K562 (cell line): Measurements from ENCODE around the gene P2RY8. TPM values are rescaled to one million over a fixed set of nuclear protein-coding genes. Genes with fewer than 3 reads are reported as not detected.

ENCODE experiments used
- CREM ChIP-seq: IDR thresholded peaks from 2 replicates; pipeline ENCODE4 v1.6.1; 2014; ENCODE audit warnings: antibody characterized with exemption, low read depth
- FOXJ2 ChIP-seq: fragments of 200-800 bp; sonication (Bioruptor generic); IDR thresholded peaks from 2 replicates; pipeline ENCODE4 v1.6.1; 2016; ENCODE audit warnings: missing genetic modification characterization, missing compliant biosample characterization
- FOXM1 ChIP-seq, 2 experiments: fragments of 450-650 bp in 1 of 2; sonication (generic) in 1 of 2; formaldehyde crosslinking in 1 of 2; IDR thresholded peaks; 2 replicates each; pipeline versions ENCODE4 v1.6.1 to v1.9.0; 2017 to 2022; ENCODE audit warnings: low read depth in 2 of 2, mild to moderate bottlenecking in 2 of 2, missing genetic modification reagents in 1 of 2, moderate library complexity in 1 of 2
- GABPA ChIP-seq: fragments of 200-800 bp; sonication (Bioruptor generic); conservative IDR thresholded peaks from 2 replicates; pipeline ENCODE4 v1.6.1; 2016; ENCODE audit warnings: low read depth, missing genetic modification characterization, missing compliant biosample characterization
- HNRNPLL ChIP-seq: fragments of 200-400 bp; formaldehyde crosslinking; IDR thresholded peaks from 2 replicates; pipeline ENCODE4 v1.6.1; 2017; ENCODE audit warnings: low read length, low read depth, mild to moderate bottlenecking; ENCODE audit not compliant: poor library complexity, severe bottlenecking
- JUN ChIP-seq, 2 experiments: sonication (generic) in 1 of 2; formaldehyde crosslinking in 1 of 2; IDR thresholded peaks; 2 replicates each; pipeline versions ENCODE4 v1.6.1 to v1.8.0; 2012 to 2022; ENCODE audit warnings: borderline replicate concordance in 2 of 2, mild to moderate bottlenecking in 2 of 2, improper control_type of control experiment in 1 of 2, low read depth in 1 of 2, low read length in 1 of 2, missing genetic modification reagents in 1 of 2
- MAFG ChIP-seq: fragments of 450-650 bp; conservative IDR thresholded peaks from 2 replicates; pipeline ENCODE4 v1.6.1; 2016; ENCODE audit warnings: missing genetic modification characterization, missing compliant biosample characterization
- MEF2A ChIP-seq: IDR thresholded peaks from 2 replicates; pipeline ENCODE4 v1.6.1; 2011; ENCODE audit warnings: low read depth, mild to moderate bottlenecking, low read length, moderate library complexity; ENCODE audit not compliant: control insufficient read depth
- NRF1 ChIP-seq, 2 experiments: fragments of 450-650 bp; IDR thresholded peaks in 1 of 2; conservative IDR thresholded peaks in 1 of 2; 2 replicates each; pipeline ENCODE4 v1.6.1; 2014; ENCODE audit warnings: mild to moderate bottlenecking in 2 of 2
- POLR2G ChIP-seq: fragments of 200-400 bp; formaldehyde crosslinking; IDR thresholded peaks from 2 replicates; pipeline ENCODE4 v1.6.1; 2017; ENCODE audit warnings: low read depth, mild to moderate bottlenecking, antibody characterized with exemption, low read length, moderate library complexity
- PTTG1 ChIP-seq: fragments of 450-650 bp; IDR thresholded peaks from 2 replicates; pipeline ENCODE4 v1.6.1; 2016; ENCODE audit warnings: low read depth, mild to moderate bottlenecking, missing genetic modification characterization, missing compliant biosample characterization
- RBFOX2 ChIP-seq: fragments of 200-400 bp; formaldehyde crosslinking; IDR thresholded peaks from 2 replicates; pipeline ENCODE4 v1.6.1; 2017; ENCODE audit warnings: low read depth, mild to moderate bottlenecking, low read length, moderate library complexity
- ZEB2 ChIP-seq: fragments of 450-650 bp; IDR thresholded peaks from 2 replicates; pipeline ENCODE4 v1.6.1; 2016
- ZNF24 ChIP-seq: fragments of 450-650 bp; IDR thresholded peaks from 2 replicates; pipeline ENCODE4 v1.6.1; 2016
- polyA plus RNA-seq, 8 experiments: library from polyadenylated mRNA; depleted of rRNA in 4 of 8; stranded (reverse) in 5 of 8; unstranded in 3 of 8; fragments of >200 nt; fragmentation: Nextera tagmentation in 2 of 8; fragmentation: Illumina TruSeq in 1 of 8; extraction: Ambion mirVana in 2 of 8; extraction: Trizol in 1 of 8; gene quantifications; 2 replicates each; pipeline versions ENCODE4 v1.2.1 to v1.2.3, GENCODE V29; 2011 to 2014; ENCODE audit warnings: inconsistent platforms in 1 of 8, missing spikeins in 1 of 8
- total RNA-seq, 7 experiments: library from RNA; depleted of rRNA in 6 of 7; stranded (reverse); fragments of >200 nt in 6 of 7; fragmentation: Illumina TruSeq in 2 of 7; extraction: Trizol in 2 of 7; gene quantifications; 2 replicates each; pipeline versions ENCODE4 v1.2.1 to v1.2.3, GENCODE V29; 2011 to 2021; ENCODE audit warnings: low replicate concordance in 1 of 7
- TF ChIP-seq, protein P1 (sequence below): fragments of 450-650 bp; conservative IDR thresholded peaks from 2 replicates; pipeline ENCODE4 v1.6.1; 2016; ENCODE audit warnings: missing genetic modification characterization, low read depth, mild to moderate bottlenecking, missing compliant biosample characterization, moderate library complexity
- TF ChIP-seq, protein P2 (sequence below), 2 experiments: fragments of 200-800 bp in 1 of 2; sonication (Bioruptor generic) in 1 of 2; sonication (generic) in 1 of 2; formaldehyde crosslinking in 1 of 2; IDR thresholded peaks in 1 of 2; conservative IDR thresholded peaks in 1 of 2; 2 replicates each; pipeline versions ENCODE4 v1.5.0 to v1.6.1; 2016 to 2020; ENCODE audit warnings: missing compliant biosample characterization in 1 of 2, missing genetic modification characterization in 1 of 2, missing genetic modification reagents in 1 of 2
- TF ChIP-seq, protein P3 (sequence below): fragments of 450-650 bp; IDR thresholded peaks from 2 replicates; pipeline ENCODE4 v1.6.1; 2017; ENCODE audit warnings: antibody characterized with exemption, mild to moderate bottlenecking

P2RY8 gene
- total and polyA plus RNA-seq, 9 of the 15 experiments (the other 6 are each of a cell fraction or from before 2014, with no cell fraction given) = 0.04 to 0.69 (median 0.08) TPM; not detected in 3

DNA sequence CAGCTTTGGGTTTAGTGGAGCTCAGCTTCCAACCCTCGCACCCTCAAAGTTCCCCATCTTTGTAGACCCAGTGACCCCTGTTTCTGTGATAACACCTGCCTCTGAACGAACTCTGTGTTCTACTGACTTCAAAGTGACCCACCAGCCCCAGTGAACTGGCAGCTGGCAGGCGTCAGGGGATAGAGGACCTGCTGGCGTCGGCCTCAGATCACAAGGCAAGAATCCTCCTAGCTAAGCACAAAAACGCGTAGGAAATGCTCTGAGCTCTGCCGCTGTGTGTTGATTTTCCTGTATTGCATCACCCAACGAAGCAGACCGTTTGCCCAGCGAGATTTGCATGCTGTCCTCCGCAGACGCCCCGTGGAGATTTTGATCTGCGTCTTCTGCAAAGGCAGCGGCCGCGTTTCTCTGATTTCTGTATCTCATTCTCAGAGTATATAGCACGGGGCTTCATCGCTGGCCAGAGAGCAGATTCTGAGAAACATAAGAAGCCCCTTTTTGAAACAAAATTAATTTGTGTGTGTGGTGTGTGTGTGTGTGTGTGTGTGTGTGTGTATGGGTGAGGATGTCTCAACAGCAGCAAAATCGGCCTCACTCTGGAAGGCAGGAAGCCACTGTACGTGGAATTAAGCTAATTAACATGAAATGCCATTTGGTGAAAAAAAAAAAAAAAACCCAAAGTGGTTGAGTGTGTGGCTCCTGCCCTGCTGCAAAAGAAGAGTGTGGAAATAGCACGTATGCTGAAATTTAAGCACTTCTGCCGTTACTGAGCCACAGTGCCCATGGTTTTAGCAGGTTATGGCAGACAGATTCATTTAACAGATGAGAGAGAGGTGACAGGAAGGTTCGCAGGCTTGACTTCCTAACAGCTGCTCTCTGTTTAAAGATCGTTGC lies 55.1 kb downstream of the P2RY8 start (continued):
- TF ChIP-seq CREM (peak; percentile 66), HNRNPLL (peak; percentile 27), NRF1 (conservative IDR thresholded peaks at IDR 0.05 in 1 of 2, IDR thresholded peaks at IDR 0.05 in 1 of 2) (peak in 1 of 2 experiments; percentile 34; a peak in 1 of 4 replicates), FOXM1 (IDR thresholded peaks at IDR 0.05; ENCODE audit: low read depth) (peak; percentile 22; the same call in 1 of the 2 replicates), FOXM1 (CRISPR knock-in tag; IDR thresholded peaks at IDR 0.05; ENCODE audit: low read depth) (no peak), POLR2G (peak; percentile 61; the same call in 1 of the 2 replicates), MEF2A (no peak), GABPA (tag) (0 out of 2 replicates have a peak, but pooled peaks have one; percentile 16), FOXJ2 (tag) (peak; percentile 49; the same call in 1 of the 2 replicates), MAFG (tag) (peak; percentile 34; the same call in 1 of the 2 replicates), ZEB2 (no peak), RBFOX2 (peak; percentile 71), ZNF24 (peak; percentile 51; the same call in 1 of the 2 replicates), PTTG1 (tag) (no peak), JUN (IDR thresholded peaks at IDR 0.05; ENCODE audit: borderline replicate concordance, low read depth, low read length) (peak; percentile 74), JUN (CRISPR knock-in tag; IDR thresholded peaks at IDR 0.05; ENCODE audit: borderline replicate concordance) (no peak)
- TF ChIP-seq, protein P1, sequence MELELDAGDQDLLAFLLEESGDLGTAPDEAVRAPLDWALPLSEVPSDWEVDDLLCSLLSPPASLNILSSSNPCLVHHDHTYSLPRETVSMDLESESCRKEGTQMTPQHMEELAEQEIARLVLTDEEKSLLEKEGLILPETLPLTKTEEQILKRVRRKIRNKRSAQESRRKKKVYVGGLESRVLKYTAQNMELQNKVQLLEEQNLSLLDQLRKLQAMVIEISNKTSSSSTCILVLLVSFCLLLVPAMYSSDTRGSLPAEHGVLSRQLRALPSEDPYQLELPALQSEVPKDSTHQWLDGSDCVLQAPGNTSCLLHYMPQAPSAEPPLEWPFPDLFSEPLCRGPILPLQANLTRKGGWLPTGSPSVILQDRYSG (tag) = no peak
- TF ChIP-seq, protein P2, sequence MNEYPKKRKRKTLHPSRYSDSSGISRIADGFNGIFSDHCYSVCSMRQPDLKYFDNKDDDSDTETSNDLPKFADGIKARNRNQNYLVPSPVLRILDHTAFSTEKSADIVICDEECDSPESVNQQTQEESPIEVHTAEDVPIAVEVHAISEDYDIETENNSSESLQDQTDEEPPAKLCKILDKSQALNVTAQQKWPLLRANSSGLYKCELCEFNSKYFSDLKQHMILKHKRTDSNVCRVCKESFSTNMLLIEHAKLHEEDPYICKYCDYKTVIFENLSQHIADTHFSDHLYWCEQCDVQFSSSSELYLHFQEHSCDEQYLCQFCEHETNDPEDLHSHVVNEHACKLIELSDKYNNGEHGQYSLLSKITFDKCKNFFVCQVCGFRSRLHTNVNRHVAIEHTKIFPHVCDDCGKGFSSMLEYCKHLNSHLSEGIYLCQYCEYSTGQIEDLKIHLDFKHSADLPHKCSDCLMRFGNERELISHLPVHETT (CRISPR knock-in tag; conservative IDR thresholded peaks at IDR 0.05 in 1 of 2, IDR thresholded peaks at IDR 0.05 in 1 of 2) = 0 out of 4 replicates have a peak, but pooled peaks of 1 of the 2 experiments have one; percentile 24
- TF ChIP-seq, protein P3, sequence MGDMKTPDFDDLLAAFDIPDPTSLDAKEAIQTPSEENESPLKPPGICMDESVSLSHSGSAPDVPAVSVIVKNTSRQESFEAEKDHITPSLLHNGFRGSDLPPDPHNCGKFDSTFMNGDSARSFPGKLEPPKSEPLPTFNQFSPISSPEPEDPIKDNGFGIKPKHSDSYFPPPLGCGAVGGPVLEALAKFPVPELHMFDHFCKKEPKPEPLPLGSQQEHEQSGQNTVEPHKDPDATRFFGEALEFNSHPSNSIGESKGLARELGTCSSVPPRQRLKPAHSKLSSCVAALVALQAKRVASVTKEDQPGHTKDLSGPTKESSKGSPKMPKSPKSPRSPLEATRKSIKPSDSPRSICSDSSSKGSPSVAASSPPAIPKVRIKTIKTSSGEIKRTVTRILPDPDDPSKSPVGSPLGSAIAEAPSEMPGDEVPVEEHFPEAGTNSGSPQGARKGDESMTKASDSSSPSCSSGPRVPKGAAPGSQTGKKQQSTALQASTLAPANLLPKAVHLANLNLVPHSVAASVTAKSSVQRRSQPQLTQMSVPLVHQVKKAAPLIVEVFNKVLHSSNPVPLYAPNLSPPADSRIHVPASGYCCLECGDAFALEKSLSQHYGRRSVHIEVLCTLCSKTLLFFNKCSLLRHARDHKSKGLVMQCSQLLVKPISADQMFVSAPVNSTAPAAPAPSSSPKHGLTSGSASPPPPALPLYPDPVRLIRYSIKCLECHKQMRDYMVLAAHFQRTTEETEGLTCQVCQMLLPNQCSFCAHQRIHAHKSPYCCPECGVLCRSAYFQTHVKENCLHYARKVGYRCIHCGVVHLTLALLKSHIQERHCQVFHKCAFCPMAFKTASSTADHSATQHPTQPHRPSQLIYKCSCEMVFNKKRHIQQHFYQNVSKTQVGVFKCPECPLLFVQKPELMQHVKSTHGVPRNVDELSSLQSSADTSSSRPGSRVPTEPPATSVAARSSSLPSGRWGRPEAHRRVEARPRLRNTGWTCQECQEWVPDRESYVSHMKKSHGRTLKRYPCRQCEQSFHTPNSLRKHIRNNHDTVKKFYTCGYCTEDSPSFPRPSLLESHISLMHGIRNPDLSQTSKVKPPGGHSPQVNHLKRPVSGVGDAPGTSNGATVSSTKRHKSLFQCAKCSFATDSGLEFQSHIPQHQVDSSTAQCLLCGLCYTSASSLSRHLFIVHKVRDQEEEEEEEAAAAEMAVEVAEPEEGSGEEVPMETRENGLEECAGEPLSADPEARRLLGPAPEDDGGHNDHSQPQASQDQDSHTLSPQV = peak; percentile 71
